Prostate gland (tissue), 2 donors: ENCODE measurements around the gene ZC3H13. TPM values are rescaled to one million over a fixed set of nuclear protein-coding genes. Genes with fewer than 3 reads are reported as not detected.
A peak's percentile ranks its signal among the peaks of the same experiment; 100 is the strongest.

Source experiments
- DNase-seq: peaks from one replicate; pipeline ENCODE4 v3.0.0-alpha.2; 2019; ENCODE audit warnings: low spot score
- H3K27ac ChIP-seq, 2 donors: fragments of 200-600 bp; sonication (generic); 2 replicates each; pipeline ENCODE4 v1.5.1; 2017 to 2019
- H3K27me3 ChIP-seq: fragments of 200-600 bp; sonication (generic); replicated peaks from 2 replicates; pipeline ENCODE4 v1.5.1; 2019; ENCODE audit not compliant: insufficient read depth
- H3K36me3 ChIP-seq, 2 donors: fragments of 200-600 bp; sonication (generic); 1 replicate in 1 of 2; 2 replicates in 1 of 2; pipeline versions ENCODE4 v1.5.1 to v1.8.1; 2017 to 2019
- H3K4me1 ChIP-seq: fragments of 200-600 bp; sonication (generic); replicated peaks from 2 replicates; pipeline ENCODE4 v1.5.1; 2019
- H3K4me3 ChIP-seq, 2 donors: fragments of 200-600 bp; sonication (generic); 2 replicates each; pipeline ENCODE4 v1.5.1; 2017 to 2019
- H3K9me3 ChIP-seq: fragments of 200-600 bp; sonication (generic); 2 replicates; pipeline ENCODE4 v1.5.1; 2017
- POLR2A ChIP-seq: fragments of 450-650 bp; IDR thresholded peaks from one replicate; pipeline ENCODE4 v1.6.1; 2016; ENCODE audit warnings: antibody characterized with exemption, mild to moderate bottlenecking
- POLR2AphosphoS5 ChIP-seq: sonication (generic); formaldehyde crosslinking; IDR thresholded peaks from one replicate; pipeline ENCODE4 v1.6.1; 2017; ENCODE audit warnings: antibody characterized with exemption
- WGBS: methylation state at CpG from one replicate; pipeline ENCODE4 v1.1.5; 2018; 5-methylcytosine and 5-hydroxymethylcytosine counted together
- intact Hi-C: fragments of 100-400 bp; cut with DNase I; formaldehyde crosslinking; loops from one replicate; pipeline ENCODE4 v1.14.2; 2022
- total RNA-seq, 2 donors: library from RNA; depleted of rRNA; stranded (reverse); fragments of >200 nt; gene quantifications; one replicate each; pipeline ENCODE4 v1.1.0, GENCODE V29; 2016
- TF ChIP-seq, protein P1 (sequence below), 4 experiments: fragments of 200-600 bp in 2 of 4; fragments of 450-650 bp in 2 of 4; sonication (generic) in 2 of 4; IDR thresholded peaks; 1 replicate in 3 of 4; 2 replicates in 1 of 4; pipeline ENCODE4 v1.5.1; 2016 to 2019; ENCODE audit warnings: antibody characterized with exemption in 4 of 4, mild to moderate bottlenecking in 2 of 4, moderate library complexity in 2 of 4

The ZC3H13 gene, protein sequence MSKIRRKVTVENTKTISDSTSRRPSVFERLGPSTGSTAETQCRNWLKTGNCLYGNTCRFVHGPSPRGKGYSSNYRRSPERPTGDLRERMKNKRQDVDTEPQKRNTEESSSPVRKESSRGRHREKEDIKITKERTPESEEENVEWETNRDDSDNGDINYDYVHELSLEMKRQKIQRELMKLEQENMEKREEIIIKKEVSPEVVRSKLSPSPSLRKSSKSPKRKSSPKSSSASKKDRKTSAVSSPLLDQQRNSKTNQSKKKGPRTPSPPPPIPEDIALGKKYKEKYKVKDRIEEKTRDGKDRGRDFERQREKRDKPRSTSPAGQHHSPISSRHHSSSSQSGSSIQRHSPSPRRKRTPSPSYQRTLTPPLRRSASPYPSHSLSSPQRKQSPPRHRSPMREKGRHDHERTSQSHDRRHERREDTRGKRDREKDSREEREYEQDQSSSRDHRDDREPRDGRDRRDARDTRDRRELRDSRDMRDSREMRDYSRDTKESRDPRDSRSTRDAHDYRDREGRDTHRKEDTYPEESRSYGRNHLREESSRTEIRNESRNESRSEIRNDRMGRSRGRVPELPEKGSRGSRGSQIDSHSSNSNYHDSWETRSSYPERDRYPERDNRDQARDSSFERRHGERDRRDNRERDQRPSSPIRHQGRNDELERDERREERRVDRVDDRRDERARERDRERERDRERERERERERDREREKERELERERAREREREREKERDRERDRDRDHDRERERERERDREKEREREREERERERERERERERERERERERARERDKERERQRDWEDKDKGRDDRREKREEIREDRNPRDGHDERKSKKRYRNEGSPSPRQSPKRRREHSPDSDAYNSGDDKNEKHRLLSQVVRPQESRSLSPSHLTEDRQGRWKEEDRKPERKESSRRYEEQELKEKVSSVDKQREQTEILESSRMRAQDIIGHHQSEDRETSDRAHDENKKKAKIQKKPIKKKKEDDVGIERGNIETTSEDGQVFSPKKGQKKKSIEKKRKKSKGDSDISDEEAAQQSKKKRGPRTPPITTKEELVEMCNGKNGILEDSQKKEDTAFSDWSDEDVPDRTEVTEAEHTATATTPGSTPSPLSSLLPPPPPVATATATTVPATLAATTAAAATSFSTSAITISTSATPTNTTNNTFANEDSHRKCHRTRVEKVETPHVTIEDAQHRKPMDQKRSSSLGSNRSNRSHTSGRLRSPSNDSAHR (N-terminal part only)
- 10 to 100 TPM; 24.4 to 26.9 TPM for total RNA-seq

DNA sequence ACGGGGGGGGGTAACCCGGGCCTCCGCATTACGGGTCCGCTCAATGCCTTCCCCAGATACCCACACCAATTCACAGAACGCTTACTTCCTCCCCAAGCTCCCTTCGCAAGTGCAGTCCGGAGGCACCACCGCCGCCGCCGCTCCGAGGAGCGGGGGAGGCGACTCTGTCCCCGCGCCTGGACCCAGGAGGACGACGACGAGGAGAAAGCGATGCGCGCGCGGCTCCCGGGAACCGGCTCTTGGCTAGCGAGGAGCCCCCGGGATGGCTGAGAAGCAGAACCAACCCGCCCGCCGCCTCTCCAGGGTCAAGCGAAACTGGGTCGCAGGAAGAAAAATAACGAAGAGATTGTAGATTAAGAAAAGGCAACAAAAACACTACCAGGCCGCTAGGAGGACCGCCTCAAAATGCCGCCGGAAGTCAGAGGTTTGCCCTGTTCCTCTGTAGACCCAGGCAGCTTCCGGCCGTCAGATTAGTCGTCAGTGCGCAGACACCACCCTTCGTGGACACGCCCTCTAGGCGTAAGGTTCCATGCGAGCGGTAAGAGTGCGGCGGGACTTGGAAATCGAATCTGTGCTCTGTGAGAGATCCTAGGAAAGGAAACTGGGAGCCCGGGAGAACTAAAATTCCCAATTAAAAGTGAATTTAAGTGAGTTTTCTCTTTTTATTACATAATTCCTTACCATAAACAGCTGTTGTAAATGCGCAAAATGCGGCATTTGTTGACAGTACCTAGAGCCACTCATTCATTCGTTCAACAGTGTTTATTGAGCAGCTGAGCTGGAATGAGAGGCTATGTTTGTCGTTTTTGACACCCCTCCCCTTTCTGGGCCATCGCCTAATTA lies at the start of gene ZC3H13:
TSS of gene ZC3H13 (minus strand) at position 428 of the 843 bp plus-strand sequence. CDS start 7,239 bp downstream, outside the sequence.
- H3K27me3 ChIP-seq = no peaks in the 10 kb centered on the region
- H3K4me3 ChIP-seq = peak within 1 kb of the TSS; percentile 74 to 97
- peak within 1 kb of the TSS; percentile 88 for H3K27ac ChIP-seq
- H3K9me3 ChIP-seq = no peaks in the 10 kb centered on the region
- TF ChIP-seq POLR2A = peak; percentile 30
- TF ChIP-seq, protein P1, sequence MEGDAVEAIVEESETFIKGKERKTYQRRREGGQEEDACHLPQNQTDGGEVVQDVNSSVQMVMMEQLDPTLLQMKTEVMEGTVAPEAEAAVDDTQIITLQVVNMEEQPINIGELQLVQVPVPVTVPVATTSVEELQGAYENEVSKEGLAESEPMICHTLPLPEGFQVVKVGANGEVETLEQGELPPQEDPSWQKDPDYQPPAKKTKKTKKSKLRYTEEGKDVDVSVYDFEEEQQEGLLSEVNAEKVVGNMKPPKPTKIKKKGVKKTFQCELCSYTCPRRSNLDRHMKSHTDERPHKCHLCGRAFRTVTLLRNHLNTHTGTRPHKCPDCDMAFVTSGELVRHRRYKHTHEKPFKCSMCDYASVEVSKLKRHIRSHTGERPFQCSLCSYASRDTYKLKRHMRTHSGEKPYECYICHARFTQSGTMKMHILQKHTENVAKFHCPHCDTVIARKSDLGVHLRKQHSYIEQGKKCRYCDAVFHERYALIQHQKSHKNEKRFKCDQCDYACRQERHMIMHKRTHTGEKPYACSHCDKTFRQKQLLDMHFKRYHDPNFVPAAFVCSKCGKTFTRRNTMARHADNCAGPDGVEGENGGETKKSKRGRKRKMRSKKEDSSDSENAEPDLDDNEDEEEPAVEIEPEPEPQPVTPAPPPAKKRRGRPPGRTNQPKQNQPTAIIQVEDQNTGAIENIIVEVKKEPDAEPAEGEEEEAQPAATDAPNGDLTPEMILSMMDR (IDR thresholded peaks at IDR 0.05) = peak in 3 of 4 experiments; percentile 21 to 71 (median 62)
- TF ChIP-seq POLR2AphosphoS5 = peak; percentile 96
- H3K36me3 ChIP-seq = no peaks in the 10 kb centered on the region
- no peaks in the 10 kb centered on the region for H3K4me1 ChIP-seq
- peak; percentile 95 for DNase-seq
- WGBS = under 1% methylated on average over 57 of the region's 57 CpGs
- intact Hi-C loops = no loop called here

DNA sequence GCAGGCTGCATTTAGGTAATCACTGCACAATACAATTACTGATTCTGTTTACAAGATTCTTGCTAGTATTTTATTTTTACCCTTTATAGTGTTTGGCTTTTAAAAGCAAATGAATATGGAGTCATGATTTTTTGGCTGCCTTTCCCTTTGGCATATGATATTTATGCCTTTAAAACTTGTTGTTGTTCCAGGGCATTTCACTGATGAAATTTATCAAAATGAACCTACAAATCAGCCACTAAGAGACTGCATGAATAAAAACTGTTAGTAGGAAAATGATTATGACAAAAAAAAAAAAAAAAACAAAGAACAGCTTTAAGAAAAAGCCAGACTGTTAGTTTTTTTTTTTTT lies 49.7 kb upstream of the ZC3H13 start:
- no peaks in the 10 kb centered on the region for H3K27me3 ChIP-seq
- H3K4me1 ChIP-seq = no peaks in the 10 kb centered on the region
- no peaks in the 10 kb centered on the region for H3K36me3 ChIP-seq
- DNase-seq = no peak
- TF ChIP-seq POLR2AphosphoS5 (peak; percentile 9), POLR2A (no peak)
- TF ChIP-seq, protein P1 (IDR thresholded peaks at IDR 0.05) = no peak
- H3K9me3 ChIP-seq = no peaks in the 10 kb centered on the region
- intact Hi-C loops = no loop called here
- H3K27ac ChIP-seq = no peak overlapping the region
- no peak overlapping the region for H3K4me3 ChIP-seq

DNA sequence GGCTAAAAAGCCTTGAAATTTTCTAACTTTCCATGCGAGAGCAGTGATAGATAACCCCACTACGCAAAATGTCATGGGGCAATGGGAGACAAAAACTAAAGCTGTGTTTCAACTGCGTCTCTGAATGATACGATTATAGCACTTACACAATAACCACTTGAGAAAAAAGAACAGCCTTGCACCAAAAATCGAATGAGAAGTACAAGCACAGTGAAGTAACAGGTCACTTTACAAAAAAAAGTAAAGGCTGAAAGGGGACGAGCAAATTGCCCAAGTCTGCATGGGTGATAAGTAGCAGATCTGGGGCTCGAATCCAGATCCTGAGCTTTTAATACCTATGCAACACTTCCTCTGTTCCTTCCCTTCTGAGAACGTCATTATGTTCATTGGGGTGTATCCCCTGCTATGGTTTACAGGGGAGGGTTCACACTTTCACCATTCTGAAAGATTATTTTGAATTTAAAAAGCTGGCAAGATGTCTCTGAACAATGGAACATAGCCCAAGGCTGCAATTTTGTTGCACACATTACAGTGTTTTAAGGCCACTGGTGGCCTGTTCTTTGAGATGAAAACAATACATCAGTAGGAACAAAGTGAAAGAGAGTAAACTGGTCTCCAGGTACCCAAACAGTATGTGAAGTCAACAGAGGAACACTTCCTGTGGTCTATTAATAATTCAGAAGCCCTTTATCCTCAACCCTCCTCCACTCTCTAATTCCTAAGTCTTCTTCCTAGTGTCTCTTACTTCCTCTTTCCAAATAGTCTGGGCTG lies 49.1 kb upstream of the ZC3H13 start:
- Histone ChIP-seq H3K27ac (no peak overlapping the region), H3K36me3 (no peaks in the 10 kb centered on the region), H3K4me1 (no peaks in the 10 kb centered on the region), H3K4me3 (no peak overlapping the region), H3K27me3 (no peaks in the 10 kb centered on the region), H3K9me3 (no peaks in the 10 kb centered on the region)
- 81% methylated on average over 8 of the region's 8 CpGs for WGBS
- no peak for DNase-seq
- TF ChIP-seq POLR2A (no peak), POLR2AphosphoS5 (no peak)
- TF ChIP-seq, protein P1 (IDR thresholded peaks at IDR 0.05) = no peak
- intact Hi-C loops = no loop called here

DNA sequence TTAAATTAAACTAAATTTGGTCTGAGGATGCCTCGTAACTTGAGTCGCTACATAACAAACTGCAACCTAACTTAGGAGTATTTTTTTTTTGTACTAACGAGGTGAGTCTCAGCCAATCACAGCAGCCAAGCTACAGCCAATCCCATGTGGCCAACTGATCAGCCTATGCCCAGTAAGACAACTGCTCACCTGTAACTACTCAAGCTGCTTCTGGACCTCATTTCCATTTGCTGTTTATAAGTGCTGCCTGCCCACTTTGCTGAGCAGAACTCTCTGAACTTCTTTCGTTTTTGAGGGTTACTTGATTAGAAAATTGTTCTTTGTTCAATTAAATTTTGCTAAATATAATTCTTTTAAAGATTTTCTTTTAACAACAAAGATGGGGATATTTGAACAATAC lies 48.5 kb upstream of the ZC3H13 start:
- TF ChIP-seq, protein P1 (IDR thresholded peaks at IDR 0.05) = no peak
- TF ChIP-seq POLR2AphosphoS5 (no peak), POLR2A (no peak)
- Histone ChIP-seq H3K27me3 (no peaks in the 10 kb centered on the region), H3K27ac (no peak overlapping the region), H3K36me3 (no peaks in the 10 kb centered on the region), H3K4me3 (no peak overlapping the region), H3K9me3 (no peaks in the 10 kb centered on the region), H3K4me1 (no peaks in the 10 kb centered on the region)
- no peak for DNase-seq
- WGBS = 89% methylated on average over 4 of the region's 4 CpGs
- intact Hi-C loops = no loop called here
